Measurements from ENCODE around the gene KIF25. TPM values are rescaled to one million over a fixed set of nuclear protein-coding genes. Genes with fewer than 3 reads are reported as not detected.

KIF25 gene
- total RNA-seq, 2 donors from 2014 or later, result 0.21 TPM; not detected in 1

DNA sequence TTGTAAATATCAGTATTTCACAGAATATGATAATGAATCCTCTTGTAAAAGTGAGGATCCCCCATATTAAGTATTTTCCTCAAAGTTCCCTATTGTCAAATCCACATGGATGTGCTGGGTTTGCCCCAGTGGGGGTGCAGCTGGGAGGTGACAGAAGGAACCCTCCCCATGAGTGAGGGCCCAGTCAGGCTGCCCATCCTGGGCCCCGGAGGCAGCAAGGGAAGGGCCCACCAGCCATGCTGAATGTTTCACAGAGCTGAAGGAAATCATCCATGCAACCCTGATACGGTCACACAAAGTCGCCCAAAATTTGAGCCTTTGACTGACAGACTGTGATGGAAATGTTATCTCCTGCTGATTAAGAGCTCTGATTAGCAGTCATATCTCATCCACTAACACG is 41.8 kb downstream of the KIF25 start:
- TF ChIP-seq, protein P1, sequence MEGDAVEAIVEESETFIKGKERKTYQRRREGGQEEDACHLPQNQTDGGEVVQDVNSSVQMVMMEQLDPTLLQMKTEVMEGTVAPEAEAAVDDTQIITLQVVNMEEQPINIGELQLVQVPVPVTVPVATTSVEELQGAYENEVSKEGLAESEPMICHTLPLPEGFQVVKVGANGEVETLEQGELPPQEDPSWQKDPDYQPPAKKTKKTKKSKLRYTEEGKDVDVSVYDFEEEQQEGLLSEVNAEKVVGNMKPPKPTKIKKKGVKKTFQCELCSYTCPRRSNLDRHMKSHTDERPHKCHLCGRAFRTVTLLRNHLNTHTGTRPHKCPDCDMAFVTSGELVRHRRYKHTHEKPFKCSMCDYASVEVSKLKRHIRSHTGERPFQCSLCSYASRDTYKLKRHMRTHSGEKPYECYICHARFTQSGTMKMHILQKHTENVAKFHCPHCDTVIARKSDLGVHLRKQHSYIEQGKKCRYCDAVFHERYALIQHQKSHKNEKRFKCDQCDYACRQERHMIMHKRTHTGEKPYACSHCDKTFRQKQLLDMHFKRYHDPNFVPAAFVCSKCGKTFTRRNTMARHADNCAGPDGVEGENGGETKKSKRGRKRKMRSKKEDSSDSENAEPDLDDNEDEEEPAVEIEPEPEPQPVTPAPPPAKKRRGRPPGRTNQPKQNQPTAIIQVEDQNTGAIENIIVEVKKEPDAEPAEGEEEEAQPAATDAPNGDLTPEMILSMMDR (IDR thresholded peaks at IDR 0.05), result no peak
- no peaks in the 10 kb centered on the region for H3K9me3 ChIP-seq
- no peaks in the 10 kb centered on the region for H3K27me3 ChIP-seq
- no peak overlapping the region for H3K9ac ChIP-seq (ENCODE audit: low read depth in 2 of 2, low read length in 2 of 2)
- no peaks in the 10 kb centered on the region for H3K36me3 ChIP-seq
- peaks cover 6% of the 10 kb centered on the region for H3K4me1 ChIP-seq
- no peak overlapping the region for H3K4me3 ChIP-seq
- intact Hi-C loops (cut with DNase I), result no loop called here
- H3K27ac ChIP-seq, result no peak overlapping the region
- DNase-seq, result no peak

DNA sequence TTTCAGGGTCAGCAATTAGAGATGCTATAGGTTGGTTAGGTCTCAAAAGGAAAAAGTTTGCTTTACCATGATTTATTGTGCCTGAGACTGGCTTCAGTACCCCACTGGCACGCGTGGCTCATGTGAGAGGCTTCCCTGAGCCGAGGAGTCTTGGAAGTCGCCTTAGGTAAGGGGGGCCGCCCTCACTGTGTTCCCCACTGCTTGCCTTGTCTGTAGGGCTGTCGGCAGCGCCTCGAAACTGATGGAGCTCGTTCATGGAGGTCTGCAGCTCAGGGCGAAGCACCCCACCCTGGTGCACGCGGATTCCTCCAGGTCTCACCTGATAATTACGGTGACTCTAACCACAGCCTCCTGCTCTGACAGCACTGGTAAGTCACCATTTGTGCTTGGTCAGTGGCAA is 42.4 kb downstream of the KIF25 start:
- Histone ChIP-seq H3K4me1 (peaks cover 6% of the 10 kb centered on the region), H3K9me3 (no peaks in the 10 kb centered on the region), H3K36me3 (no peaks in the 10 kb centered on the region), H3K4me3 (no peak overlapping the region), H3K27ac (no peak overlapping the region), H3K9ac (ENCODE audit: low read depth in 2 of 2, low read length in 2 of 2) (no peak overlapping the region), H3K27me3 (no peaks in the 10 kb centered on the region)
- intact Hi-C loops (cut with DNase I), result no loop called here
- TF ChIP-seq, protein P1 (IDR thresholded peaks at IDR 0.05), result no peak
- DNase-seq, result no peak

DNA sequence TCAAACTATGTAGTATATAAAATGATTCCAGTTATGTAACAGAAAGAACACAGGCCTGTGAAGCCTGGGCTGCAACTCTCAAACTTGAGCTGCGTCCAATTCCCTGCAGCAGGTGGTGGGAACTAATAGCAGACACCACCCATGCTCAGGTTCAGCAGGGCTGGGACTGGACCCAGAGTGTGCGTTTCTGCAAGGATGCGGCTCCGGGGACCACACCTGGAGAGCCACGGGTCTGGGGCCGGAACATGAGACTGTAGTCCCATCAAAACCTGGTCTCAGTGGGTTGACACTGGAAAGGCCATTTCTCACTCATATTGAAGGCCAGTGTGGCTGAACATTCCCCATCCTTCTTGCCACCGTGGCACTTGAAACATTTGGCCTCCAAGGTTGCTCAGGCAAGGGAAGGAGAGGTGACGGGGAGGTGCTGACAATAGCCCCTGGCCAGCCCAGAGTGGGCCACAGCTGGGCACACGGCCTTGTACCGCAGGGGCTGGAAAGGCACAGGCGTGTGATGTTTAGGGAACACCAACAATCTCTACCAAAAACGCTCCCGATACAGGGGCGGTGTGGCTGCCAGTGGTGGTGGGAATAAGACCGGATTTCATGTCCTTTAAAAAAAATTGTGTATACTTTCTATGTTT is 43.5 kb downstream of the KIF25 start:
- H3K36me3 ChIP-seq, result no peaks in the 10 kb centered on the region
- no peak for DNase-seq
- peaks cover 6% of the 10 kb centered on the region for H3K4me1 ChIP-seq
- TF ChIP-seq, protein P1 (IDR thresholded peaks at IDR 0.05), result no peak
- H3K9ac ChIP-seq (ENCODE audit: low read depth in 2 of 2, low read length in 2 of 2), result no peak overlapping the region
- H3K27me3 ChIP-seq, result no peaks in the 10 kb centered on the region
- no peaks in the 10 kb centered on the region for H3K9me3 ChIP-seq
- H3K27ac ChIP-seq, result no peak overlapping the region
- intact Hi-C loops (cut with DNase I), result no loop called here
- H3K4me3 ChIP-seq, result no peak overlapping the region

DNA sequence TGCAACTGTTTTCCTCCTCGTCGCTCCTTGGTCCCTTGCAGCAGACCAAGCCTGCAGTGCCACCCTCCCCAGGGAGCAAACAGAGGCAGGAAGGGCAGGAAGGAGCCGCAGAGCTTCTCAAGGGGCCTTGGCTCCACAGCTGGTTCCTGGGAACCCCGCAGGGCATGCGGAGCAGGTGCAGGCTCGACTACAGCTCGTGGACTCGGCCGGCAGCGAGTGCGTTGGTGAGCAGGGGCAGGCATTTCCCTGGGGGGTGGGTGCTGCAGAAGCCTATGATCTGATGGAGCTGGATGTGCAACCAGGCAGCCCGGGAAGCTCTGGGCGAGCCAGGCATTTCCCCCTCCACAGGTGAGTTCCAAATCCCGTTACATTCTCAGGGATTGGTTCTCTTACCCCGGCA is 44.5 kb downstream of the KIF25 start:
- intact Hi-C loops (cut with DNase I), result no loop called here
- TF ChIP-seq, protein P1 (IDR thresholded peaks at IDR 0.05), result no peak
- Histone ChIP-seq H3K27me3 (no peaks in the 10 kb centered on the region), H3K4me1 (no peaks in the 10 kb centered on the region), H3K4me3 (no peak overlapping the region), H3K36me3 (no peaks in the 10 kb centered on the region), H3K9me3 (no peaks in the 10 kb centered on the region), H3K9ac (ENCODE audit: low read depth in 2 of 2, low read length in 2 of 2) (no peak overlapping the region), H3K27ac (no peak overlapping the region)
- no peak for DNase-seq

DNA sequence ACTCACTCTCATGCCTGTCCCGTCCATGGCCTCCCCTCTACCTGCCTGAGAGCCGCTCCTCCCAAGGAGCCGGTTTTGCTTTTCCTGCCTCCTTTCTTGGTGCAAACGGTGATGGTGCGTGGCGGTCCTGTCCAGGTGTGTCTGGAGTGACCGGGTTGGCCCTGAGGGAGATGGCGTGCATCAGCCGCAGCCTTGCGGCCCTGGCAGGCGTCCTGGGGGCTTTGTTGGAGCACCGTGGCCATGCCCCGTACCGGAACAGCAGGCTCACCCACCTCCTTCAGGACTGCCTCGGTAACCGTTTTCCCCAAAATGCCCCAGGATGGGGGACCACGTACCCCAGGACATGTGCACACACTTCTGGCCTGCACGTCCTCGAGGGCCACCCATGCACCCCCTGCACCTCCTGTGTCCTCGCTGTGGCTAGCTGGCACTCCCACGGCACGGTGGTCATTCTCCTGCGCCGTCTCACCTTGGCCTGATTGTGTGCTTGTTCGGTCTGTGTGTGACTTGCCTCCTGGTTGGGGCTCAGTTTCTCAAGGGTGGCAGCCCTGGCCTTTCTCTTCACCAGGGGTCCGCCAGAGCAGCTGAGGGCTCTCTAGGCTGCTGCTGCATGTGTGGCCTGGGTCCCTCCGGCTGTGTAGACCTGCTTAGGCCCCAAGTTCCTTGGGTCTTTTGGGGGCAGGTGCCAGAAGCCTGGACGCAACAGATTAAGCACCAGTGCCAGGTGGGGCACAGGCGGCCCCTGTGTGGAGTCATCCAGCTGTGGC is 45.1 kb downstream of the KIF25 start:
- H3K36me3 ChIP-seq, result no peaks in the 10 kb centered on the region
- intact Hi-C loops (cut with DNase I), result no loop called here
- H3K27me3 ChIP-seq, result no peaks in the 10 kb centered on the region
- no peak overlapping the region for H3K27ac ChIP-seq
- no peaks in the 10 kb centered on the region for H3K9me3 ChIP-seq
- no peak overlapping the region for H3K9ac ChIP-seq (ENCODE audit: low read depth in 2 of 2, low read length in 2 of 2)
- TF ChIP-seq, protein P1 (IDR thresholded peaks at IDR 0.05), result no peak
- DNase-seq, result no peak
- no peak overlapping the region for H3K4me3 ChIP-seq
- H3K4me1 ChIP-seq, result no peaks in the 10 kb centered on the region

Measured in colonic mucosa (tissue), 4 donors.